HG03097 (cell line): Measurements from ENCODE around the gene EXOC4.
"Not testable (repeated sequence)": the region's sequence is repeated elsewhere in the genome, so short reads cannot be mapped to it uniquely, and the experiment has no call there.

Source experiments
- ATAC-seq: cut with Tn5 transposase; IDR thresholded peaks from one replicate; pipeline ENCODE4 v1.9.1; 2021; ENCODE audit not compliant: unreplicated experiment, low FRiP score

Gene EXOC4

DNA sequence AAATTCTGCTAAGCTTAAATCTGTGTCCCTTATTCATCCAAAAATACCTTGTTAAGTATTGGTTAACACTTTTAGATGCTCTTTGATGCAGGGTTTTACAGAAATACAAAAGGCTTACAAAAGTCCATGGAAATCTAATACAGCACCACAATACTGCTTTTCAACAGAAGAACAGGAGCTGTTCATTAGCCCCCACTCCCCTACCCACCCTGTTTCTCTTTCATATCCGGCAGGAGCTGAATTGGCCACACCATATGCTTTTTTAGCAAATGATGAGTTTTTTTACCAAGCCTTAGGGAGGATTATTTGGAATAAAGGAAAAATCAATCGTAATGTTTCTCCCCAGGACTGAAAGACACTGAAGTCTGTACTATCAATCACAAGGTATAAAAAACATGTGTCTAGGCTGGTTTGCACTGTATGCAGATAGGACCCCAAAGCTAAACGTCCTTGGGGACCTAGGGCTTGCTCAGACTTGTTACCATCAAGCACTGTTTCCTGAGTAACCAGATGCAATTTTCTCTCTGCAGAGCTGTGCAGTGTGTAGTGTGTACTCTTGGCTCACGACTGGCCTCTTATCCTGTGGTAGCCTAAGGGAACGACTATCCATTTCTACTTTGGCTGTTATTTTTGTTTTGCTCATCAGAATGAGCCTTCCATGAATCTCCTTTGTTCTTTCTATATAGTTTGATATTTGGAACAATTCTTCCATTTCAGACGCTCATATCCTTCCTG lies 731.0 kb downstream of the EXOC4 start:
- no peak for ATAC-seq

DNA sequence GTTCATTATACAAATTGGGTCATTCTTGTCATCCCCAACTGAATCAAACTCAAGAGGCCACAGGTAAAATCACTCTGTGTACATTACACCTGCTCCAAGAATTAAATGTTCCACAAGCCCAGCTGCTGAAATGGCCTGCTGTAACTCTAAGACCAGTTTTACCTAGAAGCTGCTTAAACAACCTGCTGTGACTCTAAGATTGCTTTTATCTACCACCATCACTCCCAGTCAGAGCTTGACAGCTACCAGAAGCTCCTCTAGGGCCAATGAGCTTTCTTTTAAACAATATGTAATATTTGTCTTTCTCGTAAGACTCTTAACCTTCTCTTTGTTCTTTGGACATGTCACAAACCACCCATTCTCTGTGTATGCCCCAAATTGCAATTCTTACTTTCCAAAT lies 732.4 kb downstream of the EXOC4 start:
- ATAC-seq: no peak

DNA sequence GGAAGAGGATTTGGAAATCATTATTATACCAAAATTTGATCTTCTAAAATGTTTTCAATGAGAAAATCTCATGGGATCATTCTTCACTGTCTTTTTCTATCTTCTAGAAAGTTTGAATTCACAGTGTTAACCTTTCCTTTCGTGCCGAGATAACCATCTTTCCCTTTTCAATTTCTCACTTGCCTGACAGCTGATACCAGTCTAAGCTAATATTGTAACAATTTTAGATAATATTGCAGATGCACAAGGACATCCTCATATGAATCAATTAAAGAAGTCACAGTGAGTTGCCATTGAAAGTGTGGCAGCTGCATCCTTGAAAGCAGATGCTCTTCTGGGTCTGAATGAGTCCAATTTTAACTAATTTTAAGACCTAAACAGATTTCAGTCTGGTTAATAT lies 734.7 kb downstream of the EXOC4 start:
- ATAC-seq: no peak

DNA sequence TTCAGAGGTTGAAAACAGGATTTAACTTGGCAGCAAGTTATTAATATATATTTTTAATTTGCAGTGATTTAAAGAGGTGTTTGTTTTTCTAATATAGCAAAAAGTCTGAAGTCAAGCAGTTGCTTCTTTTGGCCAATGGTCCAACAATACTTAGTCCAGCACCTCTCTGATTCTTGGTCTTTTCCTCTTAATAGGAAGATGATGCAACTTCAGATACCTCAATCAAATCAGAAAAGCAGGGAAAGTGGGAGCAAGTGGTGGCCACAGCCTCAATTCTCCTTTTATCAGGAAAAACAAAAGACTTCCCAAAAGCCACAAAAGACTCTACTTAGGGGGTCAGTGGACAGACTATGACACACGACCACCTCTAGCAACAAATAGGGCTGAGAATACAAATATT lies 740.7 kb downstream of the EXOC4 start:
- no peak for ATAC-seq

DNA sequence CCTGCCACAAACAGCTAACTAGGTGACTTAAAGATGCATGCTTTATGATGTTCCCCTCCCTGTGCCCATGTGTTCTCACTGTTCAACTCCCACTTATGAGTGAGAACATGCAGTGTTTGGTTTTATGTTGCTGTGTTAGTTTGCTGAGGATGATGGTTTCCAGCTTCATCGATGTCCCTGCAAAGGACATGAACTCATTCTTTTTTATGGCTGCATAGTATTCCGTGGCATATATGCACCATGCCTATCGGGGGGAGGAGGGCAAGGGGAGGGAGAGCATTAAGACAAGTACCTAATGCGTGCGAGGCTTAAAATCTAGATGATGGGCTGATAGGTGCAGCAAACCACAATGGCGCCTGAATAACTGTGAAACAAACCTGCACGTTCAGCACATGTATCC lies 741.2 kb downstream of the EXOC4 start:
- not testable (repeated sequence) for ATAC-seq

DNA sequence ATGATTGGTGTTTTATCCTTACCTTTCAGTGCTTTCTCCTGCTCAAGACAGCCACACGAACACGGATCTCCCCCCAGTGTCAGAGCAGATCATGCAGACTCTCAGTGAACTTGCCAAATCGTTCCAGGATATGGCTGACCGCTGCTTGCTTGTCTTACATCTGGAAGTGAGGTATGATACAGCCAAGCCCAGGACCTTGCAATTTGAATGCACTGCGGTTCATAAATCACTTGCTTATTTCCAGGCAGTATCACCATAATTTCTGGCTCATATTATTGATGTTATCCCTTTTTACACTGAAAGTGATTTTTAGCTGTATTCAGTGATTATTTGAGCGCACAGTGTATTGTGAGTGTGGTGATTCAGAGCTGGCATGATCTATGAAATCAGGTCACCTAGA lies 744.6 kb downstream of the EXOC4 start:
- no peak for ATAC-seq

DNA sequence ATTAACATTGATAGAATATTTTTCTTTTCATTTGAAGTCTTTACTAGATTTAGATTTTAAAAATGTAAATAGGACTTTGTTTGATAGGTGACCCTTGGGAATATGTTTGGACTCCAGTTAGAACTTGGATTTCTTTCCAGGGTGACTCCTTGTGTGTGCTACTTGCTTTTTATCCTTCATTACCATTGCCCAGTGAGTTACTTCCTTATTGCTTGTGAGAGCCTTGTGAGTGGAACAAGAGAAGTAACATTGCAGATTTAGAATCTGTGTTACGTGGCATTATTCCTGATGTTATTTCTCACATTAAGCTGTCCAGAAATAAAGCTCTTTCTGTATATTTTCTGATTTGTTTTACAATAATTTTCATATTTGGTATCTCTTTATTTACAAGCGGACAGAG lies 746.3 kb downstream of the EXOC4 start:
- ATAC-seq: no peak

DNA sequence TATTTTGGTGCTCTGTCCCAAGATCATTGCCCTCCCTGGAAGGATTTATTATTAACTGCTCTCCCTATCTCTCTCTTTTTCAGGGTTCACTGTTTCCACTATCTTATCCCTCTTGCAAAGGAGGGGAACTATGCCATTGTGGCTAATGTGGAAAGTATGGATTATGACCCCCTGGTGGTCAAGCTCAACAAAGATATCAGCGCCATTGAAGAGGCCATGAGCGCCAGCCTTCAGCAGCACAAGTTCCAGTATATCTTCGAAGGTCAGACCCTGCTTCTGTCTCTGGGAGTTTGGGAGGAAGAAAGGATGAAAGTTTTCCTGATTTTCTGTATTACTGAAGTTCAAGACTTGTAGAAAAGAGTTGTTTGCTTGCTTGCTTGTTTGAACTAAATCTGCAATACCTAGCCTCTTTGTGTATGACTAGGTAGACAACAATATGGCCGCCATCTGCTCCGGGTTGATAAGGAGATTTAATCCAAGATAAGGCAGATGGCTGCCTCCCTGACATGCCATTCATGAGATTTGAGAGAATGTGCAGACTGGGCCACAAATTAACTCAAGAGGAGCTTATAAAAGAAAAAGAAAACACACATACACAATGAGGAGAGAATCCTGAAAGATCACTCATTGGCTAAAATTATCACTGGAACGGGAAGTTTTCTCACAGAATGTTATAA lies 752.1 kb downstream of the EXOC4 start:
- ATAC-seq: no peak

DNA sequence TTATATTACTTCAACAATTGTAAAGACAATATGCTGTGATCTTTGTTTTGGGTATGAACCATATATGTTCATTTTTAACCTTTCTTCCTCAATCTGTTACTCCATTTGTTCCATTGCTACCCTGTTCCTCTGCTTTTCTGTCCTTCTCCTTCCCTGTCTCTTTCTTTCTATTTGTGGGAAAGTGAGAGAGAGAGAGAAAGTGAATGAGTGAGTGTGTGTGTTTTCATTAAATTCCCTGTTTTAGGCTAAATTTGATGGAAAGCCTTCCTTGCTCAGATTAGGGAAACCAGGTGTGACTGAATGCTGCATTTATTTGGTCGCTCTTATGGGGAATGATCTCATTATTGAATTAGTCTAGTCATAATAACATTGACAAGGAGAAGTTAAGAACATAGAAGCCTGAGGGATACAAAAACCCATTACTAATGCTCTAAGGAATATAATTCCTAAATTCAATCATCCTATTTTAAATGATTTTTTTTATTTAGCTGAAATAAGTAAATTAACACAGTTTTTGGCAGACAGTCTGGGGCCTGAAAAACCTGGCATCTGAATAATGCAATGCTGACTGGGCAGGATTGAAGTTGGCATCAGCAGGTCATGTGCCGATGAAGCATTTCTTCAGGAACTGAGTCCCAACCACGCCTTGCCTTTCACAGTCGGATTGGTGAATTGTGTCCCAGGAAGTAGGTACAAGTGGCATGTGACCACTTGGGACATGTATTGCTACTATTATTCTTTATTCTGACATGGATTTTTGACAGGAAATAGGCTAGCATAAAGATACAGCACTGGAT lies 756.6 kb downstream of the EXOC4 start:
- ATAC-seq: no peak

DNA sequence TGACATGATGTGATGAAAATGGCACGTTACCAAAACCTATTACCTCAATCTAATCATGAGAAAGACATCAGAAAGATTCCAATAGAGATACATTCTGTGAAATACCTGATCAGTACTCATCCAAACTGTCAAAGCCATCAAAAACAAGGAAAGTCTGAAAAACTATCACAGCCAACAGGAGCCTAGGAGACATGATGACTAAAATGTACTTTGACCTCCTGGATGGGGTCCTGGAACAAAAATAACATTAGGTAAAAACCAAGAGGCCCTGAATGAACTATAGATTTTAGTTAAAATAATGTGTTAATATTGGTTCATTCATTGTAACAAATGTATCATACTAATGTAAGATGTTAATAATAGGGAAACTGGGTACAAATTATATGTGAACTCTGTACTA lies 760.4 kb downstream of the EXOC4 start:
- no peak for ATAC-seq

DNA sequence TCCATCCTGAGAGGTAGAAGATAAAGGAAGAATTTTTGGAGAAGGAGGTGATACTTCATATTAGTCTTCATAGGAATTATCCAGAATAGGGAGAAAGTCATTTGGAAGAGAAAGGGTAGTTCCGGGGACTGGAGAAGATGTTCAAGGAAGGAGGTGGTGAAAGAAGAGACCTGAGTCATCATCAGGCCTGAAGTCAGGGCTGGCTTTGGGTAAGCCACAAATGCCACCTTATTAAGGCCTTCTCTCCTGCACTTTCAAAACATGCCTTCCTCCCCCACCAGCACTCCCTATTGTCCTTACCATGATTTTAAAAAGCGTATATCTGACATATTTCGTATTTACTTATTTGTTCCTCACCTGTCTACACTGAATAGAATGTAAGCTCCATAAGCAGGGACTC lies 762.1 kb downstream of the EXOC4 start:
- ATAC-seq: no peak

DNA sequence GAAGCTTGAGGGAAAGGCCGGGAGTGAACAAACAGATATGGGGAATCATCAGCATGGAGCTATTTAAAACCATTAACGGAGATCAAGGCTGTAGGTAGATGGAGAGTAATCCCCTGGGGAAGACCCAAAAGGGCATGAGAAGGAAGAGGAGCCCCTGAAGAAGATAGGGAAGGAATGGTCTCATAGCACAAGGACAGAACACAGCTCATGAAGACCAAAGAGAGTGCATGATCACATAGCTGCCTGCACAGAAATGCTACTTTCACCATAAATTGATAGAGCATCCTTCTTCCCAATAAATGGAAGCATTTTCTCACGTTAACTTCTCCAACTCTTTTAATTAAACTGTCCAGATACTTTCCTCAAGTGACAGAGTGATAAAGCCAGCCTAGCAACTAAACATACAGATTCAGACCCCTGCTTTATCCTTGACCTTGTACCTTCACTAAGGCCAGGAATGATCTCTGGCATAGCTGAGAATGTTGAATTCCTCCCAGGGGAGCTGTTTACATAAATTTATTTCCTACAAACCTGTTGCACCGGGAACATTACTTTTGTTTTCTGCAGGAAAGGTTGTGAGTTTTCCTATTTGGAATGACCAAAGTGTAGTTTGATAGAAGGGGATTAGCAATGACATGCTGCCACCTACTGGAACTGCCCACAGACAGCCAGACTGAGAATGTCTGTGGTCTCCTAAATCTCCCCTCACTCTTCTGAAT lies 763.5 kb downstream of the EXOC4 start:
- no peak for ATAC-seq

DNA sequence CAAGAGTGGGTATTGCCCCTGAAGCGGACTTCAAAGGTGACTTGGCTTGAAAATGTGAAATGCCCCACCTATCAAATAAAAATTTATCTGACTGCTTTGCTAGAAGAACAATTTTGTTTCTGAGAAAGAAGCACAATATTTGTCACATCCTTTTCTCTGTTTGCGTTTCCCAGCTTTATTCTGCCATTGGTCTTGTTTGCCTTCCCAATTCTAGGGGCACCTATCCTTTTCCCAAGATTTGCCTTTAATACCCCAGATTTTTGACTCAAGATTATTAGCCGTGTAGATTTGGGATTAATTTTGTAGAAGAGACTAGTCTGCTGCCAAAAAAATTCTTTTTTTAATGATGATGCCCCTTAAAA lies 764.0 kb downstream of the EXOC4 start:
- ATAC-seq: no peak

DNA sequence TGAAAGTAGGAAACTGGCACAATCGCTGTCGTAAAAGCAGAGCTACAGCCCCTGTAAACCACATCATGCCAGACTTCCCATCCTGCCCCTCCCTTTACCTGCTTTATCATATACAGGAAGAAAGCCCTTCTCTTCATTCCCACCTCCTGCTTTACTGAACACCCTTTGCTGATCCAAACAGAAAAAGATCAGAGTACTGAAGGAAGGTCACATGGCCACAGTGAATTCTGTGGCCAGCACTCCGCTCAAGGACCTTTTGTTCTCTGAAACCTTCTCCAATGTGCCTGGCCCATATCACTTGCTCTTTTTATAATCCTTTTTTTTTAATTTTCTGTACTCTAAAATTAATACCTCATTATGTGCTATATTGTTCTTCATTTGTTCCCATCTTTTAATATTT lies 765.4 kb downstream of the EXOC4 start:
- ATAC-seq: no peak

DNA sequence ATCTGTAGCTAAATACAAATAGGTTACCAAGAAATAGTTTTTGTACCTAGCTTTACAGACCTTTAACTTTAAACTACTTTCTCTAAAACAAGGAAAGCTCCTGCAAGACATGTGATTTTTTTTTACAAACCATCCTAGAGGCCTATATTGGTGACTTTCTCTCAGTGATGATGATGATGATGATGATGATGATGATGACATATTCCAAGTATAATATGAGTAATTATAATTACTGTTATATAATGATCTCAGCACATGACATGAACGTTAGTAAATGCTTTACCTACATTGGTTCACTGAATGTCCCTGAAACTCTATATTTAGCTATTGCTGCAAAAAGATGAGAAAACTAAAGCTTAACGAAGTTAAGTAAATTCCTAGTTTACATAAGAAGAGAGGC lies 766.4 kb downstream of the EXOC4 start:
- ATAC-seq: no peak

DNA sequence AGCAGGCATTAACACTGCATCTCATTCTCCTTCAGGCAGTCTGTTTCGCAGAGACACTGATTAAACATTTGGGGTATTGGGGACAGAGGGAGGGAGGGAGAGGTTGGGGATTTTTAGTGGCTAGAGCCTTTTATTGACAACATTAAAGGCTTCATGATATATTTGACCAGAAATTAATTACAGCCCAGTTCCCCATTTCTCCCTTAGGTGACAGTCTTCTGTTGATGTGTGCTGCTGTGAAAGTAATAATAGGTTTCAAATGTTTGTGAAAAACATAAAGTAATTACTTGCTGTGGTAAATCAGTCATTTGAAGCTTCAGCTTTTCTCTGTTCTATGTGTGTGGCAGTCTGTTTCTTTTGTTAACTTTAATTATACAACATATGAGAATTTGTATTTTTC lies 769.0 kb downstream of the EXOC4 start:
- no peak for ATAC-seq

DNA sequence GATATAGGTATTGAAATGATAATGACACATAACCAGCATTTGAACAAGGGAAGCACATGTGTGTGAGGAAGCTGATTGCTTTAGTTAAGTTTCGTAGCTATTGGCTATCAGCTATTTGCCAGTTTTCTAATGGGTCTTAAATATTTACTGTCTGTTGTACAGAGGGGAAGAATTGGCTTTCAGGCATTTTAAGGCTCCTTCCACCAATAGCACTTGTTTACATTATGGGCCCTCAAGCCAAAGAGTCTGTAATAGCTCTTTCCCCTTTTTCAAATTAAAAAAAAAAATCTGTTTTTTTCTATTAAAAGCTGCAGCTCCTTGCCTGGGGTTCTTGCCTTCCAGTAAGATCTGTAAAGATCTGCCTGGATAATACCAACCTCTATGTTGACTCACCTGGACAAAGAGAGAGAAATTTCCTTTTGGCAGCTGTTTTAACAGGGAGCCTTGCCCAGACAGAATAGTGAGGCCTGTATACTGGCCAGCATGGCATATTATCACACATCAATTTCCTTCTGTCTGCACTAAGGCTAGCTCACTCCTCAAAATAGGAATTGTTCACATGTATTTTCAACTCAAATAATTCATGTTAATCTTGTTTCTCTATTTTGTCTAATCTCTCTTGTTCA lies 769.5 kb downstream of the EXOC4 start:
- no peak for ATAC-seq

DNA sequence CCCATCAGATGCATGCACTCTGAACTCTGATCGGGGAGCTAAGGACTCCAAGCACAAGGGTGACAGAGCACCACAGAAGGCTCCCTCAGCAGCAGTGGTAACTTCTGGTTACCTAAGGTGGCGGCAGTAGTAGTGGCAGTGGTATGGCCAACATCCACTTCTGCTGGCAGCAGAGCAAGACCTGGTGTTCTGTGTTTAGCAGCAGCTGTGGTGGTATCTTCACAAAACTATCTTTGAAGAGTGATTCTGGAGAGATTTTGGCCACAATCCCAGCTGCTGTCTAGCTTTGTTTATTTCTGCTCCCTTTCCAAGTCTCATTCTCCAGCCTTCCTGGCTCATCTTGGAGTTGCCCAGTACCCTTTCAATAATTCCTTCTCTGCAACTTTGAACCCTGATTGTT lies 771.9 kb downstream of the EXOC4 start:
- ATAC-seq: no peak

DNA sequence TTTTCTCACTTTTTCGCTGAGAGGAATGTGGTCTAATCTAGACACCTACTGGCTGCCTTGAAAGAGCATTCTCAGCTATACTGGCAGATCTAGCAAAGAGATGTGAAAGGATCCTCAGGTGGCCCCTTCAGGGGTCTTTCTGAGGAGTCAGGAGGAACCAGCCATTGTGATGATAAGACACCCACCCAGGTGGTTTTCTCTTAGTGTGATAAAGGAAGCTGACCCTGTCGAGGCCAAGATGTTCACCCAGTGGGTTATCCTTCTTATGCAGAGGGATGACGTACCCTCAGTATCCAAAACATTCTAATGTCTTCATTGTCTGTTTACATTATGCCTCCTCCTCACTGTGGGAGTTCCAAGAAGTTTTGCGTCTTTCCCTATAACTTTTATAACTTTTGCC lies 776.0 kb downstream of the EXOC4 start:
- ATAC-seq: no peak

DNA sequence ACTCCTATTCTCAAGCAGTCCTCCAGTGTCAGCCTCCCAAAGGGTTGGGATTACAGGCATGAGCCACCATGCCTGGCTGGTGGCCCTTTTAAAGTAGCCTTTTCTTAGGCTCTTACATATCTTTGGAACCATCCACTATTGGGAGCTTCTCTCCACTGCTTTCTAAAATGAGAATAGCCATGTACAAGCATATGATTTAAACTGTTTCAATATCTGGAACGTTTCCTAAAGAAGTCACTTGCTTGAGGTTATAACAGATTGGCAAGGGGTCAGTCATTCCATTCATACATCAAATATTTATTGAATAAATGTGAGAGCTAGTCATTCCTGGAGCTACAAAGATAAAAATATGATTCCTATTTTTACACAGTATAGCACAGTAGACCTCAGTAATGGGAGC lies 776.9 kb downstream of the EXOC4 start:
- no peak for ATAC-seq

DNA sequence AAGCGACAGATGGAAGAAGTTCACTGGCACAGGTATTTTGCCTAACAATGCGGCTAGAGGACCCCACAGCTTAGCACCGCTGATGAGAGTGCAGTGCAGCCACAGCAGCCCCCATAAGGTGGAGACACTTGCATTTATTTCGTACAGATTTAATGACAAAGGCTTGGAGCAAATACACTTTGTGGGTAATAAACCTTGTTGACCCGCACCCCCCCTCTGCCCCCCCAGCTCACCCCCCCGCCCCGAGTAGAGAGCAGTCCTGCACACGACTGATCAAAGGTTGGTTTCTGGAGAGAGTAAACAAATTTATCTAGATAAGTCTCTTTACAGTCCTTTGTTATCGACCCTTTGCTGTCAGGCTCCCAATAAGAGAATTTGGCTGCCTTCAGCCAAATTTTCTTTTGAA lies 777.6 kb downstream of the EXOC4 start:
- ATAC-seq: no peak
